Stimulated activated CD4-positive, alpha-beta T cell treated with anti-CD3 and anti-CD28 coated beads, Interleukin-12 subunit alpha, Interleukin-12 subunit beta, amount 100 ng/mL, for 4 hours (primary cell): ENCODE measurements around the gene PKD1.

Source experiments
- DNase-seq: peaks from one replicate; pipeline ENCODE4 v3.0.0-alpha.2; 2020

The PKD1 gene

GRCh38 chr16:2070576-2071453 lies 64.9 kb downstream of the PKD1 start:
- DNase-seq: no peak

DNA sequence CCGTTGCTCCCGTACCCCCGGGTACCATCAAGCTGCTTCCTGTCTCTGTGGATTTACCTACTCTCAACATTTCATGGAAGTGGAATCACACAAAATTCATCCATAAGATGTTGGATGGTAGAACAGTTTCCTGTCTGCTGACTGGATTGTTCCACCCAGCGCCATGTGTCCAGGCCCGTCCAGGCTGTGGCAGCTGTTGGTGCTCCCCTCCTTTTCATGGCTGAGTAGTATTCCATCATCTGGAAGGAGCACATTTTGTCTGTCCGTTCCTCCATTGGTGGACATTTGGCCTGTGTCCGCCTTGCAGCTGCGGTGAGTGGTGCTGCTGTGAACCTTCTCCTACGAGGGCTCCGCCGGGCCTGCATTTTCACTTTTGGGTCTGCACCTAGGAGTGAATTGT lies 69.6 kb downstream of the PKD1 start:
- DNase-seq: no peak

DNA sequence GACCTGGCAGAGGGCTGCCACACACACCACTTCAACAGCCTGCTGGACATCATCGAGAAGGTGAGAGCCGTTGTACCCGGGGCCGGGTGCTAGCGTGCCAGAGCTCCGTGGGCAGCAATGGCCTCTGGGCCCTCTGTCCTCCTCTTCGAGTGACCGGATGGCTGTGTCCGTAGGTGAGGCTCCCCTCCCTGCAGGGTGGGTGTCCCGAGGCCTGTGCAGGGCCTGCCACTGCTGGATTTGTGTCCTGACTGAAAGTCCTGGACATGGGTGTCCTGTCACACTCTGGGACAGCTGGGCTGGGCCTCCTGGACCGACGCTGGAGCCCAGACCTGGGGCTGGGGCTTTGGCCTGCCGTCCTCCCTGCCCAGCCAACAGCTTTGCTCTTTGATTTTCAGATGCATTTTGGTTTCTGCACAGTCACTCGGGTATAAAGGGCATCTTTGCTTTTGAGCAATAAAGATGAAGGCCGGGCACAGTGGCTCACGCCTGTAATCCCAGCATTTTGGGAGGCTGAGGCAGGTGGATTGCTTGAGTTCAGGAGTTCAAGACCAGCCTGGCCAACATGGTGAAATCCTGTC lies 71.2 kb downstream of the PKD1 start:
- no peak for DNase-seq

- no peak for DNase-seq
These were observed 71.8 kb downstream of the PKD1 start for GRCh38 chr16:2063861-2064260.

- DNase-seq: no peak
These were observed 72.9 kb downstream of the PKD1 start for GRCh38 chr16:2062801-2063200.

DNA sequence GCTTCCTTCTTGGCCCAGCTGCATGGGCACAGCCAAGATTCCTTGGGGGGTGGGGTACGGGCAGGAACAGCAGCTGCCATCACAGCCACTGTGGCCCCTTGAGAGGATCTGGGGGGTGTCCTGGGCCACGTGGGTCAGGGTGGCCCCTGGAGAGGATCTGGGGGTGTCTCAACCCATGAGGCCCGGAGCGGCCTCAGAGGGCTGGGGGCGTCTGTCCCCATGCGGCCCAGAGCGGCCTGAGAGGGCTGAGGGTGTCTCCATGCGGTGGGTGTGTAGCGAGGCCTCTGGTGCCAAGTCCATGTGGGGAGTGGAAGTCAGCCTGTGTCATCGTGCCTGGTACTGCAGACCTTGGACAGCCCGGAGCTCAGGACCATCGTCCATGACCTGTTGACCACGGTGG lies 74.2 kb downstream of the PKD1 start:
- DNase-seq: no peak

- no peak for DNase-seq
These were observed 74.7 kb downstream of the PKD1 start for GRCh38 chr16:2061023-2061422.

- no peak for DNase-seq
These were observed 75.4 kb downstream of the PKD1 start for GRCh38 chr16:2060346-2060745.

GRCh38 chr16:2058872-2059271 lies 76.8 kb downstream of the PKD1 start:
- no peak for DNase-seq

DNA sequence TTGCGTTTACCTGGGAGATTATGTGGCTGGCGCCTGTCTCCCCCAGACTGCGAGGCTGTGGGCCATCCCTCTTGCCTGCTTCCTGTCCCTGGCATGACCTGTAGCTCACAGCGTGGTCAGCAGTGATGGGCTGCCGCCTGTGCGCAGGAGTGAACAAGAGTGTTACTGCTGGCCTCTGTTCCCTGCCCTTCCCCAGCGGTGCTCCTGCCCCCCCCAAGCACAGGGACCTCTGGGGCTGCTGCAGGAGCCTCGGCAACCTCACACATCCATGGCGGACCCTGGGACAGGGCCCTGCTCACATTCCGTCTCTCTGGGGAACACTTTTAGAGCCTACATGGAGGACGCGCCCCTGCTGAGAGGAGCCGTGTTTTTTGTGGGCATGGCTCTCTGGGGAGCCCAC lies 77.3 kb downstream of the PKD1 start:
- no peak for DNase-seq

DNA sequence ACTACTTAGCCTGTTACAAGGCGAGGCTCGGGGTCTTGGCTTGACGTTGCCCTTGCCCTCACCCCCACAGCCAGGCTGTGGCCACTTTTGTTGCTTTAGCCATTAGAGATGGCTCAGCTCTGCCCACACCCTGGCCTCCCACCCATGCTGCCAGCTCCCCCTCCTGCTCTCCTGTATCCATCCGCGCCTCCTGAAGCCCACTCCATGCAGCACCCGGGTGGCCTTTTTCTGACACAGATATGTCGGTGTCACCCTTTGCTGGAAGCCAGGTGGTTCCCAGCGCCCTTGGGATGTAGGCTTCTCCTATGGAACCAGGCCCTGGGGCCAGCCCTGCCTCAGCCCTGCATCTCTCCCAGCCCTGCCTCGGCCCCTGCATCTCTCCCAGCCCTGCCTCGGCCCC lies 78.3 kb downstream of the PKD1 start:
- no peak for DNase-seq

- DNase-seq: no peak
These were observed 78.9 kb downstream of the PKD1 start for GRCh38 chr16:2056681-2057407.

DNA sequence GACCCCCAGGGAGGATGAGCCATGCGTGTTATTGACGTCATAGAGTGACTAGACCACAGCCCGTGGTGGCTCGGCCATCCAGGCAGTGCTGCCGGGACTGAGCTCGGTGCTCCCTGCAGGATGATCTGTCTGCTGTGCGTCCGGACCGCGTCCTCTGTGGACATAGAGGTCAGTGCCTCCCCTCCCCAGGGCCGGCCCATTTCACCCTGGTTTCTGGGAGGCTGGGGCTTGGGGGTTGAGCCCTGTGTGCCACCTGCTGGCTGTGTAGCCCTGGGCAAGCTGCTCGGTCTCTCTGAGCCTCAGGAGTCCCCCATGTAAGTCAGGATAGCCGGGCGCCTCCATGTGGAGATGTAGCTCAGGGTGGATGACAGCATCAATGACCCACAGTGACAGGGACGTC lies 79.6 kb downstream of the PKD1 start:
- no peak for DNase-seq

DNA sequence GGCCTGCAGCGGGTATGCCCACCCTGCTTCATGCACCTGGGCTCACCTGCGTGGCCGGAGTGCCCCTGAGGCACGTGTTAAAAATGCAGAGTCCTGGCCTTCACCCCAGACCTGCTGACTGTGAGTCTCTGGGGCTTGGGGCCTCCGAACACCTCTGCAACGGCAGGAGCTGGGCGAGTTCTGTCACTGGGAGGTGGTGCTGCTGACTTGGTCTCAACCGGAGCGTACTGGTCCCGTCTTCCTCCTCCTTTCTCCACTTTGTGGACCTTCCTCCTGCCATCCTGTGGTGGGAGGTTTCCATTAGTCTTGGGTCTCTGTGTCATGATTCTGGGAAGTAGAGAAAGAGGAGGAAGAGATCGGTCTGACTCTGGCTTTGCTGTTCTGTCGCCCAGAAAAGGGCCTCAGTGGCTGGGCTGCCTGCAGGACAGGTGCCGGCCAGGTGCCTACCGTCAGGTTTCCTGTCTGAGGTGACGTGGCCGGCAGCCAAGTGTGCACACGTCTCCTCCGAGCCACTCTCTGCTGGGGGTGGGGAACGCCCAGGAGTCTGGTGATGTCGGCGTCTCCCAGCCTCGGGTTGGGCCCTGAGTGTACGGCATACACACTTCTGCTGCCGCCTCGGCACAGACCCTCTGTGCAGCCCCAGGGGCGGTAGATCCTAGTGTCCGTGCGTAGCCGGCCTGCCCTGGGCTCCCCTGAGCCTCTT lies 81.0 kb downstream of the PKD1 start:
- no peak for DNase-seq

GRCh38 chr16:2053897-2054296 lies 81.8 kb downstream of the PKD1 start:
- no peak for DNase-seq

GRCh38 chr16:2053211-2053610 lies 82.5 kb downstream of the PKD1 start:
- no peak for DNase-seq

DNA sequence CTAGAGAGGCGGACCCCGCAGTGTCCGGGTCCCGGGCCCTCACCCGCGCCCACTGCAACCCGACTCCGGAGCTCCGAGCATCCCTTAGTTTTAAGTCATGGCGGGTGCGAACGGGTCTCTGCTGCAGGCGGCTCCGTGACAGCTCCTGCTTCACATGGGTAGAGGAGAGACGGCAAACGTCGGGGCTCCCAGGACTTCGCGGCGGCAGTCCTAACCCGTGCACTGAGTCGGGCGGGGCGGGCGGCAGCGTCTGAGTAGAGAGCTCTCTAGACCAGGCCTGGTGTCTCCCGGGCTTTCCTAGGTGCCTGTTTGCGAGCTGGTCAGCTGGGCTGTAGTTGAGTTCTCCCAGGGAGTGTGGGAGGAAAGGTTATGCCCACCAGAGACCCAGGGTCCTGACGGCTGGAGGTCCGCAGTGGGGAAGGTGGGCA lies 87.6 kb downstream of the PKD1 start:
- DNase-seq: no peak

DNA sequence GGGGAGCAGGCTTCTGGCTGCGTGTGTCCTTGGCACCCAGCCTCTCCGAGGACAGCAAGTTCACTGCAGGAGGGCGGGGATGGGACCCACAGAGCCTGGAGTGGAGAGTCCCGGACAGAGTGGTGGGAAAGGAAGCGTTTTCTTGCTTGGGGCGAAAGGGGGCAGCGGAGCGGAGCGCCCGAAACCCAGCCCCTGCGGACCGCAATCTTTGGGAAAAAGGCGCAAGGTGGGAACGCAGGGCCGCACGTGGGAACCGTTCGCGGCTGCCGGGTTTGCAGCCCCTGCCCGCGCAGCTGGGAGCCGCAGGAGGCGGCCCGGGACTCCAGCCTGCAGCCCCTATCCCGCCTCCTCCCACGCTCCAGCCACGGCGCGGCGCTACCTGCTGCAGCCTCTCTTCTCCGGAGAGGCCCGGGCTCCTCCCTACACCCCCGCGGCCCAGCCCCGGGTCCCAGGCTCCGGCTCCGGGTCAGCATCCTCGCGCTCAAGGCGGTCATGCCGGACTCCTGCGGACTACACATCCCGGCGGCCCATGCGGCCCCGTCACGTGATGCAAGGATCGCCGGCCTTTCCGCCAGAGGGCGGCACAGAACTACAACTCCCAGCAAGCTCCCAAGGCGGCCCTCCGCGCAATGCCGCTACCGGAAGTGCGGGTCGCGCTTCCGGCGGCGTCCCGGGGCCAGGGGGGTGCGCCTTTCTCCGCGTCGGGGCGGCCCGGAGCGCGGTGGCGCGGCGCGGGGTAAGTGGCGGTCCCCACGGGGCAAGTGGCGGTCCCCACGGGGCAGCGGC lies 88.2 kb downstream of the PKD1 start, which contains the start of the genes NTHL1 and TSC2:
Gene NTHL1, minus strand, starts transcription at position 505 of the 786 bp plus-strand sequence. Its CDS starts 11 bp downstream, at position 494.
Gene TSC2, plus strand, starts transcription at position 656 of the 786 bp plus-strand sequence. CDS start 631 bp downstream, outside the sequence.
- DNase-seq: peak; percentile 92

DNA sequence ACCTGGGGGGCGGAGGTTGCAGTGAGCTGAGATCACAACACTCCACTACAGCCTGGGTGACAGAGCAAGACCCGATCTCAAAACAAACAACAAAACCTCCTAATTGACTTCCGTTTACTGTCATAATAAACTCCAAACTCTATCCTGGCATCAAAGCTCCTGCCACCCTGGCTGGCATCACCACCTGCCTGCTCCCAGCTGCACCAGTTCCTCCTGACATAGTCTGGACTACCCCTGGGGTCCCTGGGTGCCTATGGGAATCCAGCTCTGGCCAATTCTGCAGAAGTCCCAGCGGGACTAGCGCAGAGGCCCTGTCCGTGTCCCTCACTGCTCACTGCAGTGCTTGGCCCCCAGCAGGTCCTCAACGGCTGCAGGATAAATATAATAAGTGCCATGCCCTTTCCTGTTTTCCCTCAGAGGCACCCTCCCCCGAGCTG lies 88.8 kb downstream of the PKD1 start:
- DNase-seq: no peak

DNA sequence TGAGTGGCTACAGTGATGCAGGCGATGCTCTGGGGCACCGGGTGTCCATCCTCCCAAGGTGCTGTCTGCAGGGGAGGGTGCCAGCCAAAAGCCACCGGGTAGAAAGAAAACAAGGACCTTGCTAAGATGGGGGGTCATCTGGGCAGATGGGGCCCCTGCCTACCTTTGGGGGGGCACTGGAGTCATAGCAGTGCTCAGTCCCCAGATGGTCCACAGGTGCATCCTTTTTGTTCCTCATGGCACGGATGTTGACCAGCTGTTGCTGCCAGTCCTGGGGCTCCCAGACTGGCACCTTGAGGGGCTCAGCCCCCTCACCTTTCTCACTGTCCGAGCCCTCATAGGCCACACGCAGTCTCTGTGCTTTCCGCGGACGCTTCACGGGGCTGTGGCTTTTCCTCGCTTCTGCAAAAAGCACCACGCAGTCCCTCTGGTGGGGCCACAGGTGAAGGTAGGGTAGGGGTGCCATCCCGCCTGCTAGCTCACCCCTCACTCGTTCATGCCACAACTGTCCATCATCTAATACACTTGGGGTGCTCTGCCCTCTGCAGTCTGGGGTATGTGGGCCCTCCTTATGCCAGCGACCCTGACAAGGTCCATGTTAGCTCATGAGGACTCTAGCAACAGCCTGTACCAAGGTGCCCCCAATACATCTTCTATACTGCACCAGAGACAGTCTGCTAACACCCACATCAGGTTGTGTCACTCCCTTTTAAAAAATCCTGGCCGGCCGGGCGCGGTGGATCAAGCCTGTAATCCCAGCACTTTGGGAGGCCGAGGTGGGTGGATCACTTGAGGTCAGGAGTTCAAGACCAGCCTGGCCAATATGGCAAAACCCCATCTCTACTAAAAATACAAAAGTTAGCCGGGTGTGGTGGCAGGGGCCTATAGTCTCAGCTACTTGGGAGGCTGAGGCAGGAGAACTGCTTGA lies 89.5 kb downstream of the PKD1 start:
- no peak for DNase-seq

- DNase-seq: no peak
These were observed 91.2 kb downstream of the PKD1 start for GRCh38 chr16:2044541-2044940.
